ENCODE results near the gene ZFAND2B. TPM values are rescaled to one million over a fixed set of nuclear protein-coding genes. Genes with fewer than 3 reads are reported as not detected.

ZFAND2B gene
- total RNA-seq, 1 experiment from 2014 or later: 16.4 TPM

- Histone ChIP-seq H2BK12ac (ENCODE audit: insufficient read length, low read depth, low read length) (no peak overlapping the region), H3K9ac (ENCODE audit: extremely low read depth, insufficient read length, low read length) (no peak overlapping the region), H3K56ac (ENCODE audit: insufficient read length, low read depth, low read length) (no peak overlapping the region), H3K4ac (ENCODE audit: low read depth, low read length) (no peak overlapping the region), H3K27ac (ENCODE audit: insufficient read length, low read depth, low read length) (no peak overlapping the region), H3K4me1 (ENCODE audit: insufficient read depth, low read length) (peaks cover 2% of the 10 kb centered on the region; the same call in 1 of the 2 replicates), H2BK5ac (ENCODE audit: insufficient read length, low read length) (no peak overlapping the region), H4K8ac (replicated peaks; ENCODE audit: insufficient read length, low read depth, low read length) (no peak overlapping the region), H3K18ac (ENCODE audit: insufficient read length, low read depth, low read length) (no peak overlapping the region), H2BK120ac (ENCODE audit: low read depth, low read length, poor library complexity, severe bottlenecking) (no peak overlapping the region), H3K79me2 (ENCODE audit: insufficient read depth, low read length) (no peaks in the 10 kb centered on the region), H4K20me1 (ENCODE audit: control insufficient read depth, insufficient read depth, insufficient read length) (no peaks in the 10 kb centered on the region), H3K23me2 (ENCODE audit: insufficient read length, low read depth, low read length, poor library complexity, severe bottlenecking) (no peaks in the 10 kb centered on the region), H3K79me1 (ENCODE audit: insufficient read depth, low read depth, low read length, poor library complexity, severe bottlenecking) (no peaks in the 10 kb centered on the region), H3K14ac (ENCODE audit: insufficient read depth, low read length) (no peak overlapping the region), H3K27me3 (ENCODE audit: insufficient read depth, low read length) (no peaks in the 10 kb centered on the region), H3K23ac (ENCODE audit: insufficient read length, low read depth, low read length) (no peak overlapping the region), H2AFZ (ENCODE audit: low read length) (no peak overlapping the region), H2BK20ac (ENCODE audit: low read depth, low read length, poor library complexity, severe bottlenecking) (no peak overlapping the region), H3K9me3 (ENCODE audit: control insufficient read depth, low read depth, low read length) (no peaks in the 10 kb centered on the region), H2BK15ac (ENCODE audit: low read depth, low read length) (no peak overlapping the region), H4K5ac (ENCODE audit: insufficient read length, low read depth, low read length) (no peak overlapping the region), H3T11ph (ENCODE audit: low read length) (no peak overlapping the region), H4K91ac (ENCODE audit: insufficient read length, low read depth, low read length) (no peak overlapping the region), H3K4me2 (ENCODE audit: insufficient read depth, insufficient read length, low read length) (no peak overlapping the region), H2AK5ac (ENCODE audit: insufficient read length, low read length) (no peak overlapping the region)
- TF ChIP-seq CTCF (conservative IDR thresholded peaks at IDR 0.05): no peak
- no peak for DNase-seq
- no peaks in the 10 kb centered on the region for H3K9me3 Mint-ChIP-seq
- peak overlapping the region in 1 of 2 experiments; percentile 54; a peak in 2 of 5 replicates for H3K4me3 Mint-ChIP-seq
- peaks cover 9 to 11% of the 10 kb centered on the region in 2 experiments for H3K4me1 Mint-ChIP-seq
- peak overlapping the region in 1 of 3 experiments; percentile 41; a peak in 1 of 7 replicates for H3K27ac Mint-ChIP-seq
- peaks cover 0 to 8% (median 4%) of the 10 kb centered on the region in 3 experiments; a peak in 5 of 7 replicates for H3K36me3 Mint-ChIP-seq (ENCODE audit: insufficient read depth in 1 of 3, low read depth in 3 of 3)
- no CpG with 5 or more reads among the region's 28 CpGs for WGBS (ENCODE audit: extremely low coverage, insufficient read length, low lambda C conversion rate)
- H3K27me3 Mint-ChIP-seq (ENCODE audit: low read depth): no peaks in the 10 kb centered on the region
Measured at GRCh38 chr2:219243291-219243761, 36.7 kb downstream of the ZFAND2B start.
